HG03460 (cell line): Measurements from ENCODE around the gene PPP2R5C.
A peak's percentile ranks its signal among the peaks of the same experiment; 100 is the strongest.
"Not testable (repeated sequence)": the region's sequence is repeated elsewhere in the genome, so short reads cannot be mapped to it uniquely, and the experiment has no call there.

Source experiments
- ATAC-seq: cut with Tn5 transposase; IDR thresholded peaks from one replicate; pipeline ENCODE4 v1.9.1; 2021; ENCODE audit not compliant: unreplicated experiment

PPP2R5C gene

DNA sequence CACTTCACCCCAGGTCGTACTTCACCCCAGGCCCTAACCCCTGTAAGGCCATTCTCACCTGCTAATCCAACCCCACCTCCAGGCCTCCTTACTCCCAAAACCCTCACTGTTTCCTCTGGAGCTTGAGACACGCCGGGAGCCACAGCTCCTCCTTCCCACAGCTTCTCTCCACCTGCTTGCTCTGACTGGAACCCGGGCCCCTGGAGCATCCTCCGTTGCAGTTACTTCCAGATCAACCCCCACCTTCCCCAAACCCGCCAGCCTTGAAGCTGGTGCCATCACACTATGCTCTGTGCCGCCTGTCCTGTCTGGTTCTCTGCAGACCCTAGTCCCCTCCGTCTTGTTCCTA lies 34.6 kb upstream of the PPP2R5C start:
- ATAC-seq = no peak

DNA sequence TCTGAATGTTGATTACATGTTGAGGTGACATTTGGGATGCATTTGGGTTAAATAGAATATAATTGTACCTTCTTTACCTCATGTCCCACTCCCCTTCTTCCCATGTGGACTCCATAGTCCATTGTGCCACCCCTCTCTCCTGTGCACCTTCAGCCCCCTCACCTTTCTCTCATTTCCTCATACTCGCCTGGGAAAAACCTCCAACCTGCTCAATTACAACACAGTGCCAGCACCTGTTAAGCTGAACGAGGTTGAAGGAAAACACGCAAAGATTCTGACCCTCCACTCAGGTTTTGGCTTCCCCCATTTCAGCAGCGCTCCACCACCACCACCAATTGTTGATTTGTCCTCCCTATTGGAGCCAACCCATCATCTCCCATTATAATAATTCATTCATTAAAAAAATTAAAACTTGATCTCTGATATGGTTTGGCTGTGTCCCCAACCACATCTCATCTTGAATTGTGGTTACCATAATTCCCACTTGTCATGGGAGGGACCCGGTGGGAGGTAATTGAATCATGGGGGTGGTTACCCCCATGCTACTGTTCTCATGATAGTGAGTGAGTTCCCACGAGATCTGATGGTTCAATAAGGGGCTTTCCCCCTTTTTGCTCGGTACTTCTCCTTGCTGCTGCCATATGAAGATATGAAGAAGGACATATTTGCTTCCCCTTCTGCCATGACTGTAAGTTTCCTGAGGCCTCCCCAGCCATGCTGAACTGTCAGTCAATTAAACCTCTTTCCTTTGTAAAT lies 33.7 kb upstream of the PPP2R5C start:
- ATAC-seq = no peak

DNA sequence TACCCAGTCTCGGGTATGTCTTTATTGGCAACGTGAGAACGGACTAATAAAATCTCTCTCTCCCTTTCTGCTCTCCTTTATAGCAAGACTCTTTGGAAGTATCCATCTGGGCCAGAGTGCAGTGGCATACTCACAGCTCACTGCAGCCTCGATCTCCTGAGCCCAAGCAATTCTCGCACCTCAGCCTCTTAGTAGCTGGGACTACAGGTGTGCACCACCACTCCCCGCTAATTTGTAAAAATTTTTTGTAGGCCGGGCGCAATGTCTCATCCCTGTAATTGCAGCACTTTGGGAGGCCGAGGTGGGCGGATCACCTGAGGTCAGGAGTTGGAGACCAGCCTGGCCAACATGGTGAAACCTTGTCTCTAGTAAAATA lies 33.2 kb upstream of the PPP2R5C start:
- ATAC-seq = no peak

DNA sequence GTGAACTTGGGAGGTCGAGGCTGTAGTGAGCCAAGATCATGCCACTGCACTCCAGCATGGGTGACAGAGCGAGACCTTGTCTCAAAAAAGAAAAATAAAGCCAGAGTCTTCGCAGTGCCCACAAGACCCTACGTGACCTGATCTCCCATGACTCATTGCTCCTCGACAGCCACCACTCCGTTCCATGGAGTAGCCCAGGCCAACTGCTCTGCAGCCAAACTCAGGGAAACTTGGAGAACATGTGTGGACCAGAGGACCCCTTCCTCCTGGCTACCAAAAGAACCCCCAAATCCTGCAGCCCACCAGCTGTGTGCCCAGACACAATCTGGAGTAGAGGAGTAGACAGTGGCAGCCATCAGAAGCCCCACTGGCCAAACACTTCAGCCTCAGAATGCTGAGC lies 32.1 kb upstream of the PPP2R5C start:
- no peak for ATAC-seq

DNA sequence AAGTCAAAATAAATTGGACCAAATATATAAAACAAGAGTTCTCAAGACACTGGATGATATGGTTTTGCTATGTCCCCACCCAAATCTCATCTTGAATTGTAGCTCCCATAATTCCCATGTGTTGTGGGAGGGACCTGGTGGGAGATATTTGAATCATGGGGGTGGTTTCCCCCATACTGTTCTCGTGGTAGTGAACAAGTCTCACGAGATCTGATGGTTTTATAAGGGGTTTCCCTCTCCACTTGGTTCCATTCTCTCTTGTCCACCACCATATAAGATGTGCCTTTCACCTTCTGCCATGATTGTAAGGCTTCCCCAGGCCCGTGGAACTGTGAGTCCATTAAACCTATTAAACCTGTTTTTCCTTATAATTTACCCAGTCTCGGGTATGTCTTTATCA lies 31.4 kb upstream of the PPP2R5C start:
- not testable (repeated sequence) for ATAC-seq

DNA sequence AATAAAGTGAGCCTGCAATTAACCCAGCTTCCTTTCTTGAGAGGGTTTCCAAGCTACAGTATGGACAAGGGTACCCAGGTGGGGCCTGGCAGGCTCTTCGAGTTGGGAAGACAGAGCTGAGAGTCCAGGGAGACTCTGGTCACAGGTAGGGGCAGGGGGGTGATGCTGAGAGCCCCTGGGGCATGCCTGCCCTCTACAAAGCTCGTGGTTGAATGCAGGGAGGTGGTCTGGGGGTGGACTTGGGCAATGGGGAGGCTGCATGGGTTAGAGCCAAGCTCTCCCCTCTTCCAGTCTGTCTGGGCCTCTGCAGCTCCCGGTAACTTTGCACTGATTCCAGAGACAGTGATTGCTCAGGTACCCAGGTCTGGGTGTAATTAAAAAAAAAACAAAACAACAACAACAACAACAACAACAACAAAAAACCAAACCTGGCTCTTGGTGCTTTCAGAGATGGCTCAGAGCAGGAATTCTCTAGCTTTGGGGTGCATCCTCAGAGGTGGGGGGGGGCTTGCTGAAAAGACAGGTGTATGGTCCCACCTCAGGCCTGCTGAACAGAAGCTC lies 30.8 kb upstream of the PPP2R5C start:
- no peak for ATAC-seq

DNA sequence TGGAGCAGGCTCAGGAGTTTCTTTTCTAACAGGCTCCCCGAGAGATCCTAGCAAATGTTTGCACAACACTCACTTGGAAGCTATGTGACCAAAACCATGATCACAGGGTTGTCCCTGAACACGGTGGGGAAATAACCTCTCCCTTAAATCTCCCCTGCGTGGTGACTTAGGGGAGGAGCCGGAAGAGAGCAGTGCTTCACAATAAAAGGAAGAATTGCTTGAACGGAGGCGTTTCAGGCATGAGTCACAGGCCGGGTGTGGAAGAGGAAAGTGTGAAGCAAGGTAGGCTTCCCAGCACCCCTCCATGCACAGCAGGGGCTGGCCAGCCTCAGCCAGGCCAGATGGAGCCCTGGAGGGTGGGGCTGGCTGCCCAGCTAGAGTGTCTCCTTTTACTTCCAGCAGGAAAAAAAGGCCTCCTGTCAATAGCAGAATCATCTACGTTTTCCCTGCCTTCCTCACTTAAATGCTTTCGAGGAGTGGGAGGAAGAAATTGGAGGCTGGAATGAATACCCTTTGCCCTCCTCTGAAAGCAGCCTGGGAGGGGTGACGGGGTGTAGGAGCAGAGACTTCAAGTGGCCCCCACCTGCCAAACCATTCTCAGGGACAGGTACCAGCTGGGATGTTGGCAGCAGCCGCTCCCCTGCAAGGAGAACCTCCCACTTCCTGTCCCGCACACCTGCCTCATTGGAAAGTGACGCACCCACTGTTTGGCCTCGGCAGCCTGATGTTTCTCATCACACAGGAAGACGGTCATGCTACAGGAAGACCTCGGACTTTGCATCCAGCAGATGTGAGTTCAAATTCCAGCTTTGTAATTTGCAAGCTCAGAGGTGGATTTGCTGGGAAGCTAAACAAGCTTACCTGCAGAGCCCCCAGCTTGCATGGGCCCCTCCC lies 30.1 kb upstream of the PPP2R5C start:
- peak; percentile 82 for ATAC-seq

DNA sequence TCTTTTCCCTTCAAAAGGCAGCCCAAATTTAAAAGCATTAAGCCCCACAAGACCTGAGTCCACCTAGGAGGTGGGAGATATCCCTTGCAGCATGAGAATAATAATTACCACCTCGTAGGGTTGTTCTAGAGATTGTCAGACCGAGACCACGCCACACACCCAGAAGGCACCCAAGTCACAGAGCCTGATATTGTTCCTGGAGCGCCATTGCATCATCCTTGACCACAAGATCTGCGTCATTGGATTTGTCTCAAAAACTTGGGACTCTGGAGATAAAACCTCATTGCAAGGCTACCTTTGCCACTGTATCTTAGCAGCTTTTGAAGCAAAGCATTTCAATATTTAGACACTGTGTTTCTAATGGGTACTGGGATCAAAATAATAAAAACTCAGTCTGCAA lies 29.4 kb upstream of the PPP2R5C start:
- ATAC-seq = no peak

DNA sequence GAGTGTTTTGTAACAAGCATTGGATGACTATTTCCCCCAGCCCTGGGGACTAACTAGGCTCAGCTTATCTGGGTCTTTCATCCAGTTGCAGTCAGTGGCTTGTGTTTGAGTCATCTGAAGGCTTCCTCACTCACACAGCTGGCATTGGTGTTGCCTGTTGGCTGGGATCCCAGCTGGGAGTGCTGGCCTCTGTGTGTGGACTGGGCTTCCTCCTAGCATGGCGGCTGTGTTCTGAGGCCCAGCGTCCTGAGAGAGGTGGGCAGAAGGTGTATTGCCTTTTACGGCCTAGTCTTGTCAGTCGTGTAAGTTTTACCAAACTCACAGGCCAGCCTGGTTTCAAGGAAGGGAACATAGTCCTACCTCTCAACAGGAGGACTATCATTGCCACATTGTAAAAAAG lies 28.3 kb upstream of the PPP2R5C start:
- ATAC-seq = no peak

DNA sequence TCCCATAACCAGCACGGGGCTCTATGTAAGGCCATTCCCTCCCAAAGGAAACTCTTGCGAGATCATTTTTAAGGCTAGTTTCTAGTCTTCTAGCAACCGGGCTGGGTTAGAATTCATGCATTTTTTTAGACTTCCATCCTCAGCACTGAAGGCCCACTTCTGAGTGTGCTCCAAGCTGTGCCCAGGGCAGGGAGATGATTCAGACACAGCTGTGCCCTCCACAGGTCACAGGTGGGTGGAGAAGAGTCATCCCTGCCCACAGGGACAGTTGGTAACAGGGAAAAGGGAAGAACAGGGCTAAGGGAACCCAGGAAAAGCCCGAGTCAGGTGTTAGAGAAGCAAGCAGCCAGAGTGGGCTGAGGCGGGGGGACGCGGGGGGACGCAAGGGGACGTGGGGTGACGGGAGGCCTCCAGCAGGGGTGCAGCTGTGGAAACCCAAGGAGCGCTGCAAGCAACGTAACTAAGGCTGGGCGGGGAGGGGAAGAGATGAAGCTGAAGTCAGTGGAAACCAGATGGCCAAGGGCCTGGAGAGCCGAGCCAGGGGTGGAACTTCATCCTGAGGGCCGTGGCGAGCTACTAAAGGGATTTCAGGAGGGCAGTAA lies 27.2 kb upstream of the PPP2R5C start:
- ATAC-seq = no peak

DNA sequence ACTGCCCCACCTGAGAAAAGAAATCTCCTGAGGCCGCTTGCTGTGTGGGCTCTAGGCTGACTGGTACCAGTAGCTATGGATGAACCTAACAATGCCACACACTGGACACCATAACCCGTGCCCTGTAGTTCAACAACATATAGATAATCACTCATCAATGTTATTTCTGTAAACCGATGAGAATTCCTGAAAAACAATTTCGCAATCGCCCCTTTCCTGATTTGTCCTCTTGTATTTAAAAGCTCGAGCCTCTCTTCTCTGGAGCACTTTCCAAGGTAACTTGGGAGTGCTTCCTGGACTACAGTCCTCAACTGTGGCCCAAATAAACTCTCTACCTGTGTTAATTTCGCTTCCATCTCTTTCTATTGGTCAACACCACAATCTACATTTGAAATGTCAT lies 26.1 kb upstream of the PPP2R5C start:
- ATAC-seq = no peak

DNA sequence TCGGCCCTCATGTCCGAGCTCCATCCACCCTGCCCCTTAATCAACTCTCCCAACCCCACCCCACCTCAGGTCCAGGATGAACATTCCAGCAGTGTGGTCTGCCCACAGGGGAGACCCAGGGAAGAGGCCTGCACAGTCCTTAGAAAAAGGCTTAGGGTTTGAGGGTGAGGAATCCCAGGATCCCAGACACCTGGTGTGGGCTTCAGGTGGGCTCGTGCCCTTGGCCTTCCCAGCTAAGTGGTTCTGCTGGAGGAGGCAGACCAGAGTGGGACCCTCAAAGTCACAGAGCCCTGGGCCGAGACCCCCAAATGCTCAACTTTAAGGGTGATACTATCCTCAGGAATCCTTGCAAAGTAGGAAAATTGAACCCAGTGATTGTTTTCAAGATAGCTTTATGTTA lies 25.4 kb upstream of the PPP2R5C start:
- ATAC-seq = no peak

DNA sequence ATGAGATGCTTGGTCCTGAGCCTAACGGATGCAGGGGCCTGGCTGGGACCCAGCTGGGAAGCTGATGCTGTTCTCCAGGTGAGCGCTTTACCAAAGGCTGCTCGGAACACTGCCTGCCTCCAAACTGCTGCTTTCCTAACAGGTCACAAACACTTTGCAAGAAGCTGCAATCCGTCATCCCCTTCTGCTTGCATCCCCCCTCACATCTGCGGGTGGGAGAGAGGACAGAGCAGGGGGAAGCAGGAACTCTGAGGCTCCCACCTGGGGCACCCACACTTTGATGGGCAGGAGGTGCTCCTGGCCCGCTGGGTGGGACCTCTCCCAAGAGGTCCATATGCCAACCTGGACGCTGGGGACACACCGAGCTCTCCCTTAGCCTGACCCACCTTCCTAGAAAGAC lies 24.9 kb upstream of the PPP2R5C start:
- no peak for ATAC-seq

DNA sequence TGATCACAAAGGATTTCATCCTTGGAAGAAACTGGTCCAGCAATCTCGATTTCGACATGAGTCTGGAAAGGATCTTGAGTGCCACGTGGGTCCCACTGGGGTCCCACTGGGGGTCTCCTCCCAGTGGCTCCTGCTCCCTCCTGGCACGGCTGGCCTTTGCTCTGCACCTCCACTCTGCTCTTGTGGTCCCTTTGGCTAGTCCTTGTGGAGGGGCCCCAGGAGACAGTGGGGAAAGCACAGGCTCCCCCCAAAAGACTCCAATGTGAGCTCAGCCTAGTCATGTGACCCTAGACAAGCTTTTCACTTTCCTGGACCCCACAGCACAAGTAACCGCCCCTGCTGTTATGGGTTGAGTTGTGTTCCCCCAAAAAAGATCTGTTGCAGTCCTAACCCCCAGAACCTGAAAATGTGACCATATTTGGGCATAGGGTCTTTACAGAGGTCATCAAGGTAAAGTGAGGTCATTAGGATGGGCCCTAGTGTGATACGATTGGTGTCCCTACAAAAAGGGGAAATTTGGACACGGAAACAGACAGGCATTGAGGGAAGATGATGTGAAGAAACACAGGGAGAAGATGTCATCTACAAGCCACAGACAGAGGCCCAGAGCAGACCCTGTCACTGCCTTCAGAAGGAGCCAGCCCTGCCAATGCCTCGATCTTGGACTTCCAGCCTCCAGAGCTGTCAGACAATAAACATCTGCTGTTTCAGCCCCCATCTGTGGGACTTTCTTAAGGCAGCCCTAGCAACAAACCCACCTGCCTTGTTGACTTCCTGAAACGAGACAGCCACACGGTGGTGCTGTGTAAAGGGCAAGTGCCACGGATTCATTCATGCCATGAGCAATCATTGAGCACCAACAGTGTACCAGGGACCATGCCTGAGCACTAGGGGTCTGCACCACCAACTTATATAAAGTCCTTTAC lies 23.8 kb upstream of the PPP2R5C start:
- ATAC-seq = no peak

DNA sequence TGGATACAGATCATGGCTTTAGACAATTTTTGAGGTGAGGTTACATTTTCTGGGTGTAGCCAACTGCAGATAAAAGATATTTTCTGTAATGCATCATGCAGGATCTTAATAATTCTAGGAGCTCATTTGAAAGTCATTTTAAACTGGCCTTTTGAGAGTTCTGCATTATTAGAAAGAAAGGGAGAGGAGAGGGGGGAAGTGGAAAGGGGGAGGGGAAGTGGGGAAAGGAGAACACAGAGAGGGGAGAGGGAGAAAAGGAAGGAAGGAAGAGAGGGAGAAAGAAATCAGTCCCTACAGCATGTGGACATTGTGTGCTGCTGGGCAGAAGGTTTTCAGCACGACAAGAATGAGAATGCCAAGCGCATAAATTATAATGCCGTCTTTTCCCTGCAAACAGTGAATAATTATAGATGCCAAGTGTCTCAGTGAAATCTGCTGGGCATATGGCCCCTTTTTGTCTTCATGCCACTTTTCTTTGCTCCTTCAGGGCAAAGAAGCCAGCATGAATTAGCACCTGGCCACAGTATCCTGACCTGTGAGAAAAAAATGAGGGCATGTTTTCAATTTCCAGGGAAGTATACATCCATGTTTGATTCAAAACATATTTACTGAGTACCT lies 22.7 kb upstream of the PPP2R5C start:
- no peak for ATAC-seq

DNA sequence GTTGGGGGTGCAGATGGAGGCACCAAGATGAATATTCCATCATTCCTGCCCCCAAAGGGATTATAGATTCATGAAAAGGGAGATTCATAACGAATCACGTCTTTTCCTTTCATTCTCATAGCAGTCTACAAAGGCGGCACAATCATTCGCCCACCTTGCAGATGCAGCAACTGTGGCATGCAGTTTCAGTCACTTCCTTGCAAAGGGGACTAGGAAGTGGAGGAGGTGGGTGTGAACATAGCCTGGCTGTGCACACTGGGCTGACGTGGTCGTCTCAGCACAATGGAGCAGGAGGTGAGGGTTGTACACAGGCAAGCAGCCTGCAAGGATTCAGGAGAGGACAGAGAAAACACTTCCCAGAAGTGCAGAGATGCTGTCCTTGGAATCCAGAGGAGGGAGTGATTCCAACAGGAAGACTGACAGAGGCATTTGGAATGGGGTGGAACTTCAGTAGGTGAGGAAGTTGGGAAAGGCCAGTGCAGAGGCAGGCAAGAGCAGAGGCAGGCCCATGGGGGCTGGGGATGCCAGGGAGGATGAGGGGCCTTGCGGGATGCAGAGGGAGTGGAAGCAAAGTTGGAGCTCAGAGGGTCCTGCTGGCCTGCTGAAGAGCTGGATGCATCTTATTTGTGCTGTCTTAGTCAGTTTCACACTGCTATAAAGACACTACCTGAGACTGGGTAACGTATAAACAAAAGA lies 21.9 kb upstream of the PPP2R5C start:
- no peak for ATAC-seq

DNA sequence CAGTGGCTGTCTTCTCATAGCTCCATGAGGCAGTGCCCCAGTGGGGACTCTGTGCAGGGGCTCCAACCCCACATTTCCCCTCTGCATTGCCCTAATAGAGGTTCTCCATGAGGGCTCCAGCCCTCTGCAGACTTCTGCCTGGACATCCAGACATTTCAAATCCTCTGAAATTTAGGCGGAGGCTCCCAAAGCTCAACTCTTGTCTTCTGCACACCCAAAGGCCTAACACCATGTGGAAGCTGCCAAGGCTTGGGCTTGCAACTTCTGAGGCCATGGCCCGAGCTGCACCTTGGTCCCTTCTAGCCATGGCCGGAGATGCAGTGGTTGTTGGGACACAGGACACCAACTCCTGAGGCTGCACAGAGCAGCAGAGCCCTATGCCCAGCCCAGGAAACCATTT lies 20.5 kb upstream of the PPP2R5C start:
- ATAC-seq = no peak

DNA sequence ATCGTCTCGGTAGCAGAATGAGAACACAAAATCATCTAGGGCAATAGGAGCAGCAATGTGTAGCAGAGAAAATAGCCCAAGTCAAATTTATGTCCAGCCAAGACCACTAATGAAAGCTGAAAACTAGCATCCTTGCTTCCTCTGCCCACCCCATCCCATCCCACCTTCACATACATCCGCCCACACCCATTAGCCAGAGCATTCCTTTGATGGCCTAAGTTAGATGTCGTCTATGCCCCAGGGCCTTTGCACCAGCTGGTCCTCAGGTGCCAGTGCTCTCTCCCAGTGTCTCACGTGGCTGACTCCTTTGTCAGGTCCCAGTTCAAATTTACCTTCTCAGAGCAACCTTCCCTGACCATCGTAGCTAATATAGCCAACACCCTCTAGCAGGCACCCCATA lies 17.8 kb upstream of the PPP2R5C start:
- ATAC-seq = no peak

DNA sequence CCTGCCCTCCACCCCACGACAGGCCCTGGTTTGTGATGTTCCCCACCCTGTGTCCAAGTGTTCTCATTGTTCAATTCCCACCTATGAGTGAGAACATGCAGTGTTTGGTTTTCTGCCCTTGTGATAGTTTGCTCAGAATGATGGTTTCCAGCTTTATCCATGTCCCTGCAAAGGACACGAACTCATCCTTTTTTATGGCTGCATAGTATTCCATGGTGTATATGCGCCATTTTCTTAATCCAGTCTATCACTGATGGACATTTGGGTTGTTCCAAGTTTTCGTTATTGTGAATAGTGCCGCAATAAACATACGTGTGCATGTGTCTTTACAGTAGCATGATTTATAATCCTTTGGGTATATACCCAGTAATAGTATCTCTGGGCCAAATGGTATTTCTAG lies 17.1 kb upstream of the PPP2R5C start:
- not testable (repeated sequence) for ATAC-seq

DNA sequence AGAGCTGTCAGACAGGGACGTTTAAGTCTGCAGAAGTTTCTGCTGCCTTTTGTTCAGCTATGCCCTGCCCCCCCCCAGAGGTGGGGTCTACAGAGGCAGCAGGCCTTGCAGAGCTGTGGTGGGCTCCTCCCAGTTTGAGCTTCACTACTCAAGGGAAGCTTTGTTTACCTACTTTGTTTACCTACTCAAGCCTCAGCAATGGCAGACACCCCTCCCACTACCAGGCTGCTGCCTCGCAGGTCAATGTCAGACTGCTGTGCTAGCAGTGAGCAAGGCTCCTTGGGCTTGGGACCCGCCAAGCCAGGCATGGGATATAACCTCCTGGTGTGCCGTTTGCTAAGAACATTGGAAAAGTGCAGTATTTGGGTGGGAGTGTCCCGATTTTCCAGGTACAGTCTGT lies 11.8 kb upstream of the PPP2R5C start:
- not testable (repeated sequence) for ATAC-seq
